ENCODE data around the gene CA10. TPM values are rescaled to one million over a fixed set of nuclear protein-coding genes. Genes with fewer than 3 reads are reported as not detected.

The CA10 gene
- total RNA-seq, 6 experiments from 2014 or later, result not detected

- no peak overlapping the region for H3K4me3 ChIP-seq
- DNase-seq, result no peak
- no peaks in the 10 kb centered on the region for H3K4me1 ChIP-seq
- intact Hi-C loops (cut with DNase I), result no loop called here
- H3K9me3 ChIP-seq, result no peaks in the 10 kb centered on the region
- 89% methylated on average over 1 of the region's 1 CpG for whole genome bisulfite sequencing (ENCODE audit: insufficient coverage, low coverage, low lambda C conversion rate, missing lambda C conversion rate)
- no peak for TF ChIP-seq POLR2A (IDR thresholded peaks at IDR 0.05)
- TF ChIP-seq CTCF (IDR thresholded peaks at IDR 0.05), result no peak
- ATAC-seq, result no peak
- H3K27me3 ChIP-seq, result no peaks in the 10 kb centered on the region
- H3K36me3 ChIP-seq, result no peaks in the 10 kb centered on the region
- H3K27ac ChIP-seq, result no peak overlapping the region
These were observed 147.4 kb downstream of the CA10 start for GRCh38 chr17:52011064-52011463.

GRCh38 chr17:51999654-52000053 is 158.9 kb downstream of the CA10 start:
- no peak for ATAC-seq
- intact Hi-C loops (cut with DNase I), result no loop called here

GRCh38 chr17:51997723-51998122 is 160.8 kb downstream of the CA10 start:
- no peak for TF ChIP-seq POLR2A (IDR thresholded peaks at IDR 0.05)
- no peak for TF ChIP-seq CTCF (IDR thresholded peaks at IDR 0.05)
- ATAC-seq, result no peak
- intact Hi-C loops (cut with DNase I), result no loop called here

More at GRCh38 chr17:51999654-52000053, 158.9 kb downstream of the CA10 start:
- H3K9me3 ChIP-seq, result no peaks in the 10 kb centered on the region
- no peaks in the 10 kb centered on the region for H3K36me3 ChIP-seq
- H3K4me1 ChIP-seq, result no peaks in the 10 kb centered on the region
- no peak overlapping the region for H3K4me3 ChIP-seq
- TF ChIP-seq POLR2A (IDR thresholded peaks at IDR 0.05), result no peak
- TF ChIP-seq CTCF (IDR thresholded peaks at IDR 0.05), result no peak
- no peak overlapping the region for H3K27ac ChIP-seq
- no peak for DNase-seq
- WGBS (ENCODE audit: insufficient coverage, low coverage, low lambda C conversion rate, missing lambda C conversion rate), result 62% methylated on average over 3 of the region's 3 CpGs
- H3K27me3 ChIP-seq, result no peaks in the 10 kb centered on the region

GRCh38 chr17:51995797-51996403 is 162.6 kb downstream of the CA10 start:
- ATAC-seq, result no peak
- Histone ChIP-seq H3K36me3 (no peaks in the 10 kb centered on the region), H3K4me1 (no peaks in the 10 kb centered on the region), H3K4me3 (no peak overlapping the region), H3K27me3 (no peaks in the 10 kb centered on the region), H3K27ac (no peak overlapping the region), H3K9me3 (no peaks in the 10 kb centered on the region)
- intact Hi-C loops (cut with DNase I), result no loop called here
- DNase-seq, result no peak
- TF ChIP-seq POLR2A (IDR thresholded peaks at IDR 0.05) (no peak), CTCF (IDR thresholded peaks at IDR 0.05) (no peak)

More at GRCh38 chr17:51997723-51998122, 160.8 kb downstream of the CA10 start:
- Histone ChIP-seq H3K4me3 (no peak overlapping the region), H3K4me1 (no peaks in the 10 kb centered on the region), H3K27ac (no peak overlapping the region), H3K27me3 (no peaks in the 10 kb centered on the region), H3K9me3 (no peaks in the 10 kb centered on the region), H3K36me3 (no peaks in the 10 kb centered on the region)
- no peak for DNase-seq
- 24% methylated on average over 2 of the region's 2 CpGs for WGBS (ENCODE audit: insufficient coverage, low coverage, low lambda C conversion rate, missing lambda C conversion rate)

Data from right lobe of liver (tissue), 6 donors.